ENCODE data around the gene ILDR2.

Gene ILDR2

GRCh38 chr1:166920561-166921475 is 54.5 kb downstream of the ILDR2 start:
- no peak for DNase-seq

GRCh38 chr1:166918956-166919316 is 56.4 kb downstream of the ILDR2 start:
- no peak for DNase-seq

- no peak for DNase-seq
These were observed 57.0 kb downstream of the ILDR2 start for GRCh38 chr1:166918088-166918955.

GRCh38 chr1:166915941-166916340 is 59.4 kb downstream of the ILDR2 start:
- DNase-seq = no peak

GRCh38 chr1:166915042-166915441 is 60.3 kb downstream of the ILDR2 start:
- no peak for DNase-seq

- DNase-seq = no peak
These were observed 61.2 kb downstream of the ILDR2 start for GRCh38 chr1:166914111-166914510.

GRCh38 chr1:166911624-166912023 is 63.7 kb downstream of the ILDR2 start:
- no peak for DNase-seq

- peak; percentile 67 to 94 (median 92) for DNase-seq
These were observed 64.8 kb downstream of the ILDR2 start for GRCh38 chr1:166910396-166910994.

- no peak for DNase-seq
These were observed 66.4 kb downstream of the ILDR2 start for GRCh38 chr1:166908942-166909341.

GRCh38 chr1:166907763-166908162 is 67.6 kb downstream of the ILDR2 start:
- no peak for DNase-seq

- no peak for DNase-seq
These were observed 68.3 kb downstream of the ILDR2 start for GRCh38 chr1:166907051-166907450.

GRCh38 chr1:166906647-166907046 is 68.7 kb downstream of the ILDR2 start:
- no peak for DNase-seq

- DNase-seq = no peak
These were observed 69.4 kb downstream of the ILDR2 start for GRCh38 chr1:166905900-166906299.

- DNase-seq = no peak
These were observed 70.2 kb downstream of the ILDR2 start for GRCh38 chr1:166905136-166905535.

- DNase-seq = no peak
These were observed 72.1 kb downstream of the ILDR2 start for GRCh38 chr1:166903232-166903631.

GRCh38 chr1:166902279-166902678 is 73.1 kb downstream of the ILDR2 start:
- no peak for DNase-seq

GRCh38 chr1:166900987-166901386 is 74.4 kb downstream of the ILDR2 start:
- DNase-seq = no peak

GRCh38 chr1:166899769-166900168 is 75.6 kb downstream of the ILDR2 start:
- no peak for DNase-seq

GRCh38 chr1:166895766-166896165 is 79.6 kb downstream of the ILDR2 start:
- DNase-seq = no peak

GRCh38 chr1:166889776-166890175 is 85.6 kb downstream of the ILDR2 start:
- DNase-seq = no peak

- peak in 1 of 3 experiments; percentile 33 for DNase-seq
These were observed 86.8 kb downstream of the ILDR2 start for GRCh38 chr1:166888373-166889111.

GRCh38 chr1:166884971-166885370 is 90.4 kb downstream of the ILDR2 start:
- no peak for DNase-seq
